Measurements from ENCODE around the gene ANXA10. TPM values are rescaled to one million over a fixed set of nuclear protein-coding genes. Genes with fewer than 3 reads are reported as not detected.

ANXA10 gene
- total RNA-seq, 1 experiment from 2014 or later = not detected

GRCh38 chr4:168077726-168078239, 14.6 kb upstream of the ANXA10 start:
- H3K27ac ChIP-seq (ENCODE audit: low read length) = no peak overlapping the region
- no peak for ATAC-seq
- no peaks in the 10 kb centered on the region for H3K36me3 ChIP-seq (ENCODE audit: control insufficient read depth, insufficient read depth, low read length)
- POLR2A ChIA-PET = no interaction called here
- H3K9me3 ChIP-seq (ENCODE audit: control insufficient read depth, insufficient read depth, low read depth, low read length) = no peaks in the 10 kb centered on the region; the same call in 1 of the 2 replicates
- no TSS peak for BruUV-seq (replicated peaks)
- no peak overlapping the region for H3K4me3 ChIP-seq (ENCODE audit: low read depth in 2 of 2, low read length in 2 of 2)
- no peaks in the 10 kb centered on the region for H3K27me3 ChIP-seq (ENCODE audit: control insufficient read depth, insufficient read depth, low read length)
- no peak for TF ChIP-seq POLR2AphosphoS5 (IDR thresholded peaks at IDR 0.05; ENCODE audit: low read depth, low read length)
- no peak for TF ChIP-seq SIN3A (IDR thresholded peaks at IDR 0.05; ENCODE audit: borderline replicate concordance, insufficient read depth, low read depth, low read length)
- TF ChIP-seq REST (IDR thresholded peaks at IDR 0.05; ENCODE audit: insufficient read depth in 1 of 2, low read depth in 2 of 2, low read length in 1 of 2) = no peak
- TF ChIP-seq CTCF (IDR thresholded peaks at IDR 0.05) = no peak
- TF ChIP-seq TCF7L2 (IDR thresholded peaks at IDR 0.05; ENCODE audit: low read depth, low read length) = no peak
- DNase-seq (ENCODE audit: low read depth, low spot score) = no peak
- intact Hi-C loops (cut with micrococcal nuclease; ENCODE audit: unreplicated experiment) = loop anchor here (2.0 kb wide), 1 partner anchor 1057 kb away; no protein-coding TSS in a partner anchor
- in situ Hi-C loops (cut with HindIII; ENCODE audit: low pct_unique_long_range_greater_than_20kb, low sequenced_read_pairs) = no loop called here
- H3K4me1 ChIP-seq (ENCODE audit: control insufficient read depth, insufficient read depth, low read length) = no peaks in the 10 kb centered on the region
- CTCF ChIA-PET = no interaction called here

GRCh38 chr4:168082379-168082778, 10.0 kb upstream of the ANXA10 start:
- no peak for TF ChIP-seq SIN3A (IDR thresholded peaks at IDR 0.05; ENCODE audit: borderline replicate concordance, insufficient read depth, low read depth, low read length)
- no peak for TF ChIP-seq TCF7L2 (IDR thresholded peaks at IDR 0.05; ENCODE audit: low read depth, low read length)
- TF ChIP-seq POLR2AphosphoS5 (IDR thresholded peaks at IDR 0.05; ENCODE audit: low read depth, low read length) = no peak
- no peak for TF ChIP-seq REST (IDR thresholded peaks at IDR 0.05; ENCODE audit: insufficient read depth in 1 of 2, low read depth in 2 of 2, low read length in 1 of 2)
- no peak for TF ChIP-seq CTCF (IDR thresholded peaks at IDR 0.05)
- H3K36me3 ChIP-seq (ENCODE audit: control insufficient read depth, insufficient read depth, low read length) = no peaks in the 10 kb centered on the region
- ChIA-PET POLR2A (no interaction called here), CTCF (no interaction called here)
- in situ Hi-C loops (cut with HindIII; ENCODE audit: low pct_unique_long_range_greater_than_20kb, low sequenced_read_pairs) (no loop called here), intact Hi-C loops (cut with micrococcal nuclease; ENCODE audit: unreplicated experiment) (no loop called here)
- H3K4me3 ChIP-seq (ENCODE audit: low read depth in 2 of 2, low read length in 2 of 2) = no peak overlapping the region
- no TSS peak for BruUV-seq (replicated peaks)
- no peak for DNase-seq (ENCODE audit: low read depth, low spot score)
- H3K27me3 ChIP-seq (ENCODE audit: control insufficient read depth, insufficient read depth, low read length) = no peaks in the 10 kb centered on the region
- no peak overlapping the region for H3K27ac ChIP-seq (ENCODE audit: low read length)
- no peaks in the 10 kb centered on the region for H3K4me1 ChIP-seq (ENCODE audit: control insufficient read depth, insufficient read depth, low read length)
- ATAC-seq = no peak
- H3K9me3 ChIP-seq (ENCODE audit: control insufficient read depth, insufficient read depth, low read depth, low read length) = peaks cover 8% of the 10 kb centered on the region; the same call in 1 of the 2 replicates
